LHCN-M2 (cell line): ENCODE measurements around the gene DAGLA. TPM values are rescaled to one million over a fixed set of nuclear protein-coding genes. Genes with fewer than 3 reads are reported as not detected.
"Not testable (repeated sequence)": the region's sequence is repeated elsewhere in the genome, so short reads cannot be mapped to it uniquely, and the experiment has no call there.

ENCODE experiments used
- DNase-seq: peaks from one replicate; pipeline ENCODE4 v3.0.0-alpha.2; 2012; ENCODE audit warnings: low read depth
- polyA plus RNA-seq: library from polyadenylated mRNA; unstranded; fragments of >200 nt; gene quantifications from one replicate; pipeline ENCODE4 v1.2.1, GENCODE V29; 2012; ENCODE audit warnings: missing spikeins
- total RNA-seq: library from RNA; depleted of rRNA; stranded (reverse); fragments of >200 nt; gene quantifications from 2 replicates; pipeline ENCODE4 v1.2.3, GENCODE V29; 2014; rRNA removed

The DAGLA gene
- 3.8 and 4.0 TPM in 2 replicates for total RNA-seq
- 1.7 TPM for polyA plus RNA-seq

- peak; percentile 52 for DNase-seq
These were observed at the start of gene DAGLA for GRCh38 chr11:61679893-61680621. DAGLA (plus strand) TSS chr11:61680391; CDS start chr11:61720156, 39,765 bp downstream.

- DNase-seq: no peak
These were observed 48.1 kb upstream of the DAGLA start for GRCh38 chr11:61632096-61632495.

- no peak for DNase-seq
These were observed 44.9 kb upstream of the DAGLA start for GRCh38 chr11:61635304-61635703.

- no peak for DNase-seq
These were observed 44.4 kb upstream of the DAGLA start for GRCh38 chr11:61635787-61636186.

GRCh38 chr11:61636676-61637075 is 43.5 kb upstream of the DAGLA start:
- DNase-seq: no peak

GRCh38 chr11:61637277-61637676 is 42.9 kb upstream of the DAGLA start:
- DNase-seq: peak; percentile 58

- DNase-seq: no peak
These were observed 40.3 kb upstream of the DAGLA start for GRCh38 chr11:61639816-61640443.

GRCh38 chr11:61642162-61642561 is 38.0 kb upstream of the DAGLA start:
- no peak for DNase-seq

- DNase-seq: peak; percentile 27
These were observed 34.9 kb upstream of the DAGLA start for GRCh38 chr11:61645179-61645868.

GRCh38 chr11:61647529-61647928 is 32.7 kb upstream of the DAGLA start:
- DNase-seq: no peak

GRCh38 chr11:61650781-61651571 is 29.2 kb upstream of the DAGLA start:
- peak; percentile 92 for DNase-seq

GRCh38 chr11:61652135-61652534 is 28.1 kb upstream of the DAGLA start:
- no peak for DNase-seq

GRCh38 chr11:61654397-61654829 is 25.8 kb upstream of the DAGLA start:
- no peak for DNase-seq

GRCh38 chr11:61655266-61656159 is 24.7 kb upstream of the DAGLA start:
- DNase-seq: not testable (repeated sequence)

- no peak for DNase-seq
These were observed 23.7 kb upstream of the DAGLA start for GRCh38 chr11:61656347-61657077.

- DNase-seq: no peak
These were observed 22.5 kb upstream of the DAGLA start for GRCh38 chr11:61657566-61658290.

GRCh38 chr11:61659413-61660196 is 20.6 kb upstream of the DAGLA start:
- no peak for DNase-seq

GRCh38 chr11:61660997-61661396 is 19.2 kb upstream of the DAGLA start:
- DNase-seq: not testable (repeated sequence)
